Thyroid gland (tissue), 4 donors: Measurements from ENCODE around the gene FAM186B.

Experiments
- CTCF ChIP-seq, 6 experiments: fragments of 200-600 bp in 3 of 6; fragments of 450-650 bp in 3 of 6; sonication (generic) in 3 of 6; IDR thresholded peaks; one replicate each; pipeline ENCODE4 v1.5.1; 2016 to 2019; ENCODE audit warnings: antibody characterized with exemption in 6 of 6, mild to moderate bottlenecking in 2 of 6, inconsistent platforms in 1 of 6, moderate library complexity in 1 of 6
- POLR2A ChIP-seq, 2 donors: fragments of 450-650 bp; IDR thresholded peaks; one replicate each; pipeline ENCODE4 v1.6.1; 2017; ENCODE audit warnings: antibody characterized with exemption in 2 of 2, mild to moderate bottlenecking in 2 of 2, moderate library complexity in 1 of 2

GRCh38 chr12:49577589-49578315 lies 27.7 kb downstream of the FAM186B start:
- no peak for TF ChIP-seq CTCF (IDR thresholded peaks at IDR 0.05)
- no peak for TF ChIP-seq POLR2A (IDR thresholded peaks at IDR 0.05)
